HepG2 (cell line): ENCODE measurements around the gene SMIM10L2A. TPM values are rescaled to one million over a fixed set of nuclear protein-coding genes. Genes with fewer than 3 reads are reported as not detected.

Source experiments
- ATAC-seq: fragments of 200-7000 bp; cut with Tn5 transposase; 3 replicates; pipeline ENCODE4 v1.9.1; 2020; ENCODE audit warnings: mild to moderate bottlenecking, moderate library complexity
- BruUV-seq: library from RNA; stranded (reverse); fragments of 400-500 nt; replicated peaks from 2 replicates; lab custom pipeline; 2021; lab: Mats Ljungman, UMichigan
- CTCF ChIA-PET: fragments of 300-600 bp; formaldehyde crosslinking; extraction: SDS; loops from one replicate; lab custom pipeline; 2021; ENCODE audit warnings: low total read pairs, inconsistent platforms, low intra/inter-chr PET ratio; lab: Yijun Ruan, JAX
- POLR2A ChIA-PET: fragments of 350-600 bp; sonication (Branson Sonifier 250); formaldehyde crosslinking; loops from one replicate; lab custom pipeline; 2020; ENCODE audit warnings: antibody characterized with exemption, inconsistent platforms; lab: Yijun Ruan, JAX
- DNase-seq: peaks from one replicate; pipeline ENCODE4 v3.0.0-alpha.2; 2015; ENCODE audit warnings: low spot score
- FAIRE-seq: peaks from 3 replicates; lab custom pipeline; 2011; peaks lifted over from hg19 to GRCh38; lab: Jason Lieb, UNC
- H2AFZ ChIP-seq: one replicate; pipeline ENCODE4 v1.6.1; 2011; ENCODE audit warnings: low read length, inconsistent platforms
- H3K27ac ChIP-seq: fragments of 300-600 bp; 3 replicates; pipeline ENCODE4 v1.8.0; 2011; ENCODE audit warnings: mixed run types, mild to moderate bottlenecking, mixed read lengths, low read length, inconsistent platforms; ENCODE audit not compliant: insufficient read depth; ENCODE audit errors: extremely low read length
- H3K27me3 ChIP-seq, 2 experiments: fragments of 200-600 bp in 1 of 2; 2 replicates in 1 of 2; 3 replicates in 1 of 2; pipeline versions ENCODE4 v1.6.0 to v1.8.0; 2011; ENCODE audit warnings: low read length in 2 of 2, mild to moderate bottlenecking in 2 of 2, moderate library complexity in 2 of 2, inconsistent platforms in 1 of 2; ENCODE audit not compliant: insufficient read depth in 2 of 2, control insufficient read depth in 1 of 2
- H3K36me3 ChIP-seq, 2 experiments: fragments of 200-600 bp in 1 of 2; replicated peaks in 1 of 2; 2 replicates in 1 of 2; 3 replicates in 1 of 2; pipeline versions ENCODE4 v1.5.1 to v1.8.0; 2011; ENCODE audit warnings: low read length in 2 of 2, inconsistent platforms in 1 of 2; ENCODE audit not compliant: insufficient read depth in 2 of 2, control insufficient read depth in 1 of 2
- H3K4me1 ChIP-seq: 2 replicates; pipeline ENCODE4 v1.5.1; 2012; ENCODE audit warnings: low read length, inconsistent platforms; ENCODE audit not compliant: insufficient read depth
- H3K4me2 ChIP-seq: 2 replicates; pipeline ENCODE4 v1.6.0; 2011; ENCODE audit warnings: low read depth, low read length, inconsistent platforms
- H3K4me3 ChIP-seq, 3 experiments: fragments of 200-600 bp in 1 of 3; sonication (generic), shearing (Covaris generic) in 1 of 3; replicated peaks in 1 of 3; 2 replicates each; pipeline ENCODE4 v1.5.1; 2011 to 2016; ENCODE audit warnings: low read length in 3 of 3, inconsistent platforms in 2 of 3, low read depth in 2 of 3, mild to moderate bottlenecking in 2 of 3, control low read depth in 1 of 3, mixed read lengths in 1 of 3; ENCODE audit not compliant: insufficient read depth in 1 of 3
- H3K79me2 ChIP-seq: one replicate; pipeline ENCODE4 v1.6.1; 2011; ENCODE audit warnings: low read length, inconsistent platforms; ENCODE audit not compliant: insufficient read depth
- H3K9ac ChIP-seq: 2 replicates; pipeline ENCODE4 v1.6.0; 2011; ENCODE audit warnings: mild to moderate bottlenecking, low read depth, low read length, inconsistent platforms; ENCODE audit not compliant: insufficient read depth
- H3K9me3 ChIP-seq: 2 replicates; pipeline ENCODE4 v1.5.1; 2012; ENCODE audit warnings: mild to moderate bottlenecking, low read length
- H4K20me1 ChIP-seq: 2 replicates; pipeline ENCODE4 v1.6.0; 2011; ENCODE audit warnings: inconsistent platforms, mild to moderate bottlenecking, low read length, moderate library complexity; ENCODE audit not compliant: insufficient read depth
- CEBPG ChIP-seq: IDR thresholded peaks from 2 replicates; pipeline ENCODE4 v1.6.1; 2016
- CREM ChIP-seq, 2 experiments: sonication (generic) in 1 of 2; formaldehyde crosslinking in 1 of 2; IDR thresholded peaks; 2 replicates each; pipeline versions ENCODE4 v1.4.0 to v1.6.1; 2016 to 2020; ENCODE audit warnings: antibody characterized with exemption in 1 of 2, mild to moderate bottlenecking in 1 of 2, missing genetic modification reagents in 1 of 2
- ELF4 ChIP-seq: sonication (generic); formaldehyde crosslinking; IDR thresholded peaks from 2 replicates; pipeline ENCODE4 v1.5.0; 2020; ENCODE audit warnings: missing genetic modification reagents, mild to moderate bottlenecking, moderate library complexity, borderline replicate concordance
- HES4 ChIP-seq: sonication (generic); formaldehyde crosslinking; IDR thresholded peaks from 2 replicates; pipeline ENCODE4 v1.9.0; 2021; ENCODE audit warnings: mild to moderate bottlenecking, missing genetic modification reagents, borderline replicate concordance
- HHEX ChIP-seq: IDR thresholded peaks from 2 replicates; pipeline ENCODE4 v1.6.1; 2016; ENCODE audit warnings: control low read depth
- MAFF ChIP-seq: IDR thresholded peaks from 2 replicates; pipeline ENCODE4 v1.6.1; 2011; ENCODE audit warnings: low read depth, low read length, improper control_type of control experiment
- NFE2 ChIP-seq: sonication (generic); formaldehyde crosslinking; IDR thresholded peaks from 2 replicates; pipeline ENCODE4 v1.4.0; 2020; ENCODE audit warnings: missing genetic modification reagents
- PAWR ChIP-seq: sonication (generic); formaldehyde crosslinking; IDR thresholded peaks from 2 replicates; pipeline ENCODE4 v1.4.0; 2020; ENCODE audit warnings: missing genetic modification reagents, mild to moderate bottlenecking, borderline replicate concordance
- PCBP1 ChIP-seq: fragments of 200-400 bp; formaldehyde crosslinking; IDR thresholded peaks from 2 replicates; pipeline ENCODE4 v1.6.1; 2017; ENCODE audit warnings: mild to moderate bottlenecking, low read depth, low read length, borderline replicate concordance
- RBM22 ChIP-seq: fragments of 200-400 bp; formaldehyde crosslinking; optimal IDR thresholded peaks from 2 replicates; pipeline ENCODE3; 2017; ENCODE audit warnings: mild to moderate bottlenecking, low read length, moderate library complexity
- SMARCC2 ChIP-seq: fragments of 450-650 bp; IDR thresholded peaks from 2 replicates; pipeline ENCODE4 v1.6.1; 2017; ENCODE audit warnings: antibody characterized with exemption, mild to moderate bottlenecking
- SRSF9 ChIP-seq: fragments of 200-400 bp; formaldehyde crosslinking; IDR thresholded peaks from 2 replicates; pipeline ENCODE4 v1.6.1; 2018; ENCODE audit warnings: borderline replicate concordance, mild to moderate bottlenecking, low read depth, low read length; ENCODE audit not compliant: insufficient read depth, poor library complexity, severe bottlenecking
- SSRP1 ChIP-seq: IDR thresholded peaks from 2 replicates; pipeline ENCODE4 v1.6.1; 2016; ENCODE audit warnings: control low read depth
- TOE1 ChIP-seq: sonication (generic); formaldehyde crosslinking; IDR thresholded peaks from 2 replicates; pipeline ENCODE4 v1.4.0; 2020; ENCODE audit warnings: mild to moderate bottlenecking, missing genetic modification reagents
- ZBTB38 ChIP-seq: sonication (generic); formaldehyde crosslinking; IDR thresholded peaks from 2 replicates; pipeline ENCODE4 v1.5.1; 2020; ENCODE audit warnings: mild to moderate bottlenecking, missing genetic modification reagents
- ZFP62 ChIP-seq: sonication (generic); formaldehyde crosslinking; IDR thresholded peaks from 2 replicates; pipeline ENCODE4 v1.4.0; 2020; ENCODE audit warnings: missing genetic modification reagents
- ZNF510 ChIP-seq: sonication (generic); formaldehyde crosslinking; IDR thresholded peaks from 2 replicates; pipeline ENCODE4 v1.4.0; 2020; ENCODE audit warnings: low read depth, mild to moderate bottlenecking, missing genetic modification reagents
- ZNF737 ChIP-seq: sonication (generic); formaldehyde crosslinking; IDR thresholded peaks from 2 replicates; pipeline ENCODE4 v1.5.0; 2020; ENCODE audit warnings: missing genetic modification reagents, mild to moderate bottlenecking, borderline replicate concordance
- WGBS: methylation state at CpG from one replicate; pipeline ENCODE4 v1.1.6; 2017; ENCODE audit warnings: low lambda C conversion rate; 5-methylcytosine and 5-hydroxymethylcytosine counted together
- in situ Hi-C: cut with HindIII; loops from 2 replicates; pipeline ENCODE4 v1.10.0; 2017; ENCODE audit warnings: low pct_unique_long_range_greater_than_20kb; ENCODE audit not compliant: extremely low pct_ligation_motif_present
- intact Hi-C: fragments of 100-400 bp; cut with micrococcal nuclease; formaldehyde crosslinking; loops from one replicate; pipeline ENCODE4 v1.10.0; 2022; ENCODE audit not compliant: unreplicated experiment
- polyA plus RNA-seq, 8 experiments: library from polyadenylated mRNA; depleted of rRNA in 3 of 8; stranded (reverse) in 7 of 8; unstranded in 1 of 8; fragments of >200 nt; fragmentation: Illumina TruSeq in 4 of 8; extraction: Trizol in 4 of 8; gene quantifications; 2 replicates each; pipeline versions ENCODE4 v1.2.1 to v1.2.3, GENCODE V29; 2011 to 2016; ENCODE audit warnings: low read depth in 4 of 8, missing spikeins in 1 of 8, mixed read lengths in 1 of 8; ENCODE audit not compliant: insufficient read depth in 1 of 8
- total RNA-seq, 5 experiments: library from RNA; depleted of rRNA; stranded (reverse); fragments of >200 nt; fragmentation: Illumina TruSeq; extraction: Trizol; gene quantifications; 2 replicates each; pipeline ENCODE4 v1.2.3, GENCODE V29; 2016; ENCODE audit warnings: low read depth in 1 of 5
- TF ChIP-seq, protein P1 (sequence below): sonication (generic); formaldehyde crosslinking; IDR thresholded peaks from 2 replicates; pipeline ENCODE4 v1.4.0; 2020; ENCODE audit warnings: missing genetic modification reagents, mild to moderate bottlenecking, borderline replicate concordance
- TF ChIP-seq, protein P2 (sequence below): sonication (generic); formaldehyde crosslinking; IDR thresholded peaks from 2 replicates; pipeline ENCODE4 v1.5.0; 2020; ENCODE audit warnings: mild to moderate bottlenecking, missing genetic modification reagents, borderline replicate concordance

Gene SMIM10L2A
- total and polyA plus RNA-seq, 2 of the 13 experiments (the other 11 are each of a cell fraction or from before 2014, with no cell fraction given) = not detected

DNA sequence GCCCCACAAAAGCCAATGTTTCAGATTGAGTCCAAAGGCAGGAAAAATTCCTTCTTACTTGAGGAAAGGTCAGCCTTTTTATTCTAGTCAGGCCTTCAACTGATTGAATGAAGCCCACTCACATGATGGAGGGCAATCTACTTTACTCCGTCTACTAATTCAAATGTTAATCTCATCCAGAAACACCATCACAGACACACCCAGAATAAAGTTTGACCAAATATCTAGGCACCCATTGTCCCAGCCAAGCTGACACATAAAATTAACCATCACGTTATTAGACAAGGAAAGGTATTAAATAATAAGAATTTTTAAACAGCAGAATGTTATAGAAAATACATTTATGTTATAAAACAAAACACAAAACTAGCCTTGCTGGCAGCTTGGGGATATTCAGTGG is 32.9 kb upstream of the SMIM10L2A start:
- in situ Hi-C loops (no loop called here), intact Hi-C loops (no loop called here)
- DNase-seq (no peak), ATAC-seq (no peak), FAIRE-seq (no peak)
- Histone ChIP-seq H3K4me1 (no peaks in the 10 kb centered on the region), H2AFZ (no peak overlapping the region), H3K4me2 (no peak overlapping the region), H3K4me3 (no peak overlapping the region), H3K9me3 (no peaks in the 10 kb centered on the region), H3K9ac (no peak overlapping the region), H3K36me3 (no peaks in the 10 kb centered on the region), H3K27ac (no peak overlapping the region), H4K20me1 (no peaks in the 10 kb centered on the region), H3K79me2 (no peaks in the 10 kb centered on the region), H3K27me3 (no peaks in the 10 kb centered on the region)
- no TSS peak for BruUV-seq
- WGBS = 65% methylated on average over 2 of the region's 2 CpGs
- TF ChIP-seq PCBP1 = no peak
- TF ChIP-seq HES4 (CRISPR knock-in tag) = no peak
- TF ChIP-seq SRSF9 = no peak
- no peak for TF ChIP-seq ELF4
- TF ChIP-seq ZFP62 (CRISPR knock-in tag) = no peak
- no peak for TF ChIP-seq SMARCC2
- no peak for TF ChIP-seq ZNF737
- no peak for TF ChIP-seq TOE1
- no peak for TF ChIP-seq ZBTB38 (CRISPR knock-in tag)
- no peak for TF ChIP-seq RBM22
- no peak for TF ChIP-seq MAFF
- TF ChIP-seq CREM (IDR thresholded peaks at IDR 0.05) = no peak
- TF ChIP-seq CREM (CRISPR knock-in tag; IDR thresholded peaks at IDR 0.05) = no peak
- no peak for TF ChIP-seq CEBPG (CRISPR knock-in tag)
- no peak for TF ChIP-seq HHEX (CRISPR knock-in tag)
- no peak for TF ChIP-seq PAWR (CRISPR knock-in tag)
- no peak for TF ChIP-seq NFE2 (CRISPR knock-in tag)
- TF ChIP-seq ZNF510 (CRISPR knock-in tag) = no peak
- TF ChIP-seq, protein P1, sequence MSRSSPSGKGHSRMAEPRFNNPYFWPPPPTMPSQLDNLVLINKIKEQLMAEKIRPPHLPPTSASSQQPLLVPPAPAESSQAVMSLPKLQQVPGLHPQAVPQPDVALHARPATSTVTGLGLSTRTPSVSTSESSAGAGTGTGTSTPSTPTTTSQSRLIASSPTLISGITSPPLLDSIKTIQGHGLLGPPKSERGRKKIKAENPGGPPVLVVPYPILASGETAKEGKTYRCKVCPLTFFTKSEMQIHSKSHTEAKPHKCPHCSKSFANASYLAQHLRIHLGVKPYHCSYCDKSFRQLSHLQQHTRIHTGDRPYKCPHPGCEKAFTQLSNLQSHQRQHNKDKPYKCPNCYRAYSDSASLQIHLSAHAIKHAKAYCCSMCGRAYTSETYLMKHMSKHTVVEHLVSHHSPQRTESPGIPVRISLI = no peak
- TF ChIP-seq SSRP1 (CRISPR knock-in tag) = no peak
- TF ChIP-seq, protein P2, sequence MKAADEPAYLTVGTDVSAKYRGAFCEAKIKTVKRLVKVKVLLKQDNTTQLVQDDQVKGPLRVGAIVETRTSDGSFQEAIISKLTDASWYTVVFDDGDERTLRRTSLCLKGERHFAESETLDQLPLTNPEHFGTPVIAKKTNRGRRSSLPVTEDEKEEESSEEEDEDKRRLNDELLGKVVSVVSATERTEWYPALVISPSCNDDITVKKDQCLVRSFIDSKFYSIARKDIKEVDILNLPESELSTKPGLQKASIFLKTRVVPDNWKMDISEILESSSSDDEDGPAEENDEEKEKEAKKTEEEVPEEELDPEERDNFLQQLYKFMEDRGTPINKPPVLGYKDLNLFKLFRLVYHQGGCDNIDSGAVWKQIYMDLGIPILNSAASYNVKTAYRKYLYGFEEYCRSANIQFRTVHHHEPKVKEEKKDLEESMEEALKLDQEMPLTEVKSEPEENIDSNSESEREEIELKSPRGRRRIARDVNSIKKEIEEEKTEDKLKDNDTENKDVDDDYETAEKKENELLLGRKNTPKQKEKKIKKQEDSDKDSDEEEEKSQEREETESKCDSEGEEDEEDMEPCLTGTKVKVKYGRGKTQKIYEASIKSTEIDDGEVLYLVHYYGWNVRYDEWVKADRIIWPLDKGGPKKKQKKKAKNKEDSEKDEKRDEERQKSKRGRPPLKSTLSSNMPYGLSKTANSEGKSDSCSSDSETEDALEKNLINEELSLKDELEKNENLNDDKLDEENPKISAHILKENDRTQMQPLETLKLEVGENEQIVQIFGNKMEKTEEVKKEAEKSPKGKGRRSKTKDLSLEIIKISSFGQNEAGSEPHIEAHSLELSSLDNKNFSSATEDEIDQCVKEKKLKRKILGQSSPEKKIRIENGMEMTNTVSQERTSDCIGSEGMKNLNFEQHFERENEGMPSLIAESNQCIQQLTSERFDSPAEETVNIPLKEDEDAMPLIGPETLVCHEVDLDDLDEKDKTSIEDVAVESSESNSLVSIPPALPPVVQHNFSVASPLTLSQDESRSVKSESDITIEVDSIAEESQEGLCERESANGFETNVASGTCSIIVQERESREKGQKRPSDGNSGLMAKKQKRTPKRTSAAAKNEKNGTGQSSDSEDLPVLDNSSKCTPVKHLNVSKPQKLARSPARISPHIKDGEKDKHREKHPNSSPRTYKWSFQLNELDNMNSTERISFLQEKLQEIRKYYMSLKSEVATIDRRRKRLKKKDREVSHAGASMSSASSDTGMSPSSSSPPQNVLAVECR (CRISPR knock-in tag) = no peak
- CTCF ChIA-PET = no interaction called here
- POLR2A ChIA-PET = no interaction called here
